Neural cell (in vitro differentiated cells): ENCODE measurements around the gene ISG20L2. TPM values are rescaled to one million over a fixed set of nuclear protein-coding genes. Genes with fewer than 3 reads are reported as not detected.

ENCODE experiments used
- H2AFZ ChIP-seq: fragments of 200-600, 300-800 bp; sonication (generic), shearing (Covaris generic); 2 replicates; pipeline ENCODE4 v1.6.0; 2014; ENCODE audit warnings: low read depth, mild to moderate bottlenecking, antibody characterized with exemption, low read length, moderate library complexity
- H3F3A ChIP-seq: fragments of 200-600 bp; shearing (Covaris generic); 2 replicates; pipeline ENCODE4 v1.6.1; 2016; ENCODE audit warnings: mild to moderate bottlenecking, moderate library complexity, mixed read lengths, antibody characterized with exemption, low read length; ENCODE audit not compliant: insufficient read depth, poor library complexity, severe bottlenecking
- H3K27ac ChIP-seq: fragments of 200-600, 300-800 bp; sonication (generic), shearing (Covaris generic); 2 replicates; pipeline ENCODE4 v1.5.1; 2014; ENCODE audit warnings: mild to moderate bottlenecking, low read length, moderate library complexity
- H3K27me3 ChIP-seq: fragments of 300-800, 200-600 bp; sonication (generic), shearing (Covaris generic); 2 replicates; pipeline ENCODE4 v1.6.0; 2014; ENCODE audit warnings: mild to moderate bottlenecking, low read depth, low read length, moderate library complexity; ENCODE audit not compliant: insufficient read depth
- H3K36me3 ChIP-seq: fragments of 300-800, 200-600 bp; sonication (generic), shearing (Covaris generic); 2 replicates; pipeline ENCODE4 v1.5.1; 2014; ENCODE audit warnings: mild to moderate bottlenecking, antibody characterized with exemption, low read length, moderate library complexity; ENCODE audit not compliant: insufficient read depth
- H3K4me2 ChIP-seq: fragments of 300-800, 200-600 bp; sonication (generic), shearing (Covaris generic); 2 replicates; pipeline ENCODE4 v1.6.0; 2014; ENCODE audit warnings: mild to moderate bottlenecking, low read length
- H3K4me3 ChIP-seq: fragments of 300-800, 200-600 bp; sonication (generic), shearing (Covaris generic); 2 replicates; pipeline ENCODE4 v1.5.1; 2014; ENCODE audit warnings: mild to moderate bottlenecking, low read length, moderate library complexity
- H3K79me2 ChIP-seq: fragments of 200-600 bp; shearing (Covaris generic); replicated peaks from 2 replicates; pipeline ENCODE4 v1.6.0; 2014; ENCODE audit warnings: mild to moderate bottlenecking, low read length, moderate library complexity; ENCODE audit not compliant: insufficient read depth
- H3K9ac ChIP-seq: fragments of 300-800, 200-600 bp; sonication (generic), shearing (Covaris generic); 2 replicates; pipeline ENCODE4 v1.6.1; 2016; ENCODE audit warnings: mild to moderate bottlenecking, low read length, mixed read lengths
- H3K9me2 ChIP-seq: fragments of 200-600 bp; shearing (Covaris generic); 2 replicates; pipeline ENCODE4 v1.6.1; 2016; ENCODE audit warnings: mild to moderate bottlenecking, low read length, mixed read lengths; ENCODE audit not compliant: insufficient read depth
- H3K9me3 ChIP-seq: fragments of 200-600, 300-800 bp; sonication (generic), shearing (Covaris generic); 2 replicates; pipeline ENCODE4 v1.6.1; 2016; ENCODE audit warnings: mild to moderate bottlenecking, mixed run types, low read length, moderate library complexity, mixed read lengths
- H4K20me1 ChIP-seq: fragments of 200-600 bp; shearing (Covaris generic); 2 replicates; pipeline ENCODE4 v1.6.1; 2016; ENCODE audit warnings: mild to moderate bottlenecking, mixed run types; ENCODE audit not compliant: insufficient read depth
- EP300 ChIP-seq: fragments of 450-650 bp; conservative IDR thresholded peaks from 2 replicates; pipeline ENCODE4 v1.6.1; 2014; ENCODE audit warnings: antibody characterized with exemption, mild to moderate bottlenecking, moderate library complexity; ENCODE audit not compliant: poor library complexity, severe bottlenecking
- EZH2 ChIP-seq: fragments of 200-600, 300-800 bp; shearing (Covaris generic), sonication (generic); IDR thresholded peaks from 2 replicates; pipeline ENCODE4 v1.6.1; 2014; ENCODE audit warnings: antibody characterized with exemption, low read length, borderline replicate concordance, mild to moderate bottlenecking; ENCODE audit not compliant: insufficient read depth, poor library complexity, severe bottlenecking
- MXI1 ChIP-seq: fragments of 450-650 bp; conservative IDR thresholded peaks from 2 replicates; pipeline ENCODE4 v1.6.1; 2014; ENCODE audit warnings: antibody characterized with exemption, mild to moderate bottlenecking; ENCODE audit not compliant: poor library complexity, severe bottlenecking
- POLR2AphosphoS5 ChIP-seq: IDR thresholded peaks from 2 replicates; pipeline ENCODE4 v1.6.1; 2012
- RAD21 ChIP-seq: fragments of 450-650 bp; conservative IDR thresholded peaks from 2 replicates; pipeline ENCODE4 v1.6.1; 2014; ENCODE audit warnings: antibody characterized with exemption, mild to moderate bottlenecking, moderate library complexity
- REST ChIP-seq: IDR thresholded peaks from 2 replicates; pipeline ENCODE4 v1.6.1; 2012; ENCODE audit warnings: borderline replicate concordance
- SMC3 ChIP-seq: fragments of 450-650 bp; conservative IDR thresholded peaks from 2 replicates; pipeline ENCODE4 v1.6.1; 2014; ENCODE audit warnings: antibody characterized with exemption, mild to moderate bottlenecking, moderate library complexity; ENCODE audit not compliant: poor library complexity
- TAF1 ChIP-seq: IDR thresholded peaks from 2 replicates; pipeline ENCODE4 v1.6.1; 2012; ENCODE audit warnings: low read depth
- polyA plus RNA-seq: library from polyadenylated mRNA; depleted of rRNA; stranded (reverse); fragments of >200 nt; gene quantifications from 2 replicates; pipeline ENCODE4 v1.2.3, GENCODE V29; 2014
- TF ChIP-seq, protein P1 (sequence below): fragments of 450-650 bp; IDR thresholded peaks from 2 replicates; pipeline ENCODE4 v1.5.1; 2014; ENCODE audit warnings: antibody characterized with exemption, mild to moderate bottlenecking, moderate library complexity; ENCODE audit not compliant: poor library complexity, severe bottlenecking

The ISG20L2 gene
- polyA plus RNA-seq, 1 donor from 2014 or later: 8.5 TPM

DNA sequence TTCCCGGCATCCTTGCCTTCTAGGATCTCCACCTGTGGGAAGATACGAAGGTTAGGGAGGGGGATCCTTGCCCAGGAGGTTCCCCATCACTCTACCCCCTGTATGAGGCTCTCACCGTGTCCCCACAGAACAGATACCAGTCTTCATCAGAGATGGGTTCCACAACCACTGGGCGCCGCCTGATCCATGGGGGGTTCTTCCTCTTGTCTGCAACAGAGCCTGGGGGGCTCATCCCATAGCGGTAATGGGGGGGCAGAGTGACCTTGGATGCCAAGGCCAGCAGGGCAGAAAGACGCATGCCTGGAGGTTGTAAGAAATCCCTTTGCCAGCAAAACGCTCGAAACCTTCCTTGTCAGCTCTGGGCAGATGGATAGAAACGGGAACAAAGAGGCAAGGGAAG lies 9.8 kb upstream of the ISG20L2 start:
- Histone ChIP-seq H3K4me2 (no peak overlapping the region), H3K36me3 (no peaks in the 10 kb centered on the region), H3F3A (no peaks in the 10 kb centered on the region), H3K9me3 (no peaks in the 10 kb centered on the region), H3K9me2 (no peaks in the 10 kb centered on the region), H3K4me3 (no peak overlapping the region), H3K79me2 (no peaks in the 10 kb centered on the region), H3K27ac (no peak overlapping the region), H4K20me1 (no peaks in the 10 kb centered on the region), H3K9ac (no peak overlapping the region), H3K27me3 (no peaks in the 10 kb centered on the region), H2AFZ (no peak overlapping the region)
- no peak for TF ChIP-seq REST
- TF ChIP-seq, protein P1, sequence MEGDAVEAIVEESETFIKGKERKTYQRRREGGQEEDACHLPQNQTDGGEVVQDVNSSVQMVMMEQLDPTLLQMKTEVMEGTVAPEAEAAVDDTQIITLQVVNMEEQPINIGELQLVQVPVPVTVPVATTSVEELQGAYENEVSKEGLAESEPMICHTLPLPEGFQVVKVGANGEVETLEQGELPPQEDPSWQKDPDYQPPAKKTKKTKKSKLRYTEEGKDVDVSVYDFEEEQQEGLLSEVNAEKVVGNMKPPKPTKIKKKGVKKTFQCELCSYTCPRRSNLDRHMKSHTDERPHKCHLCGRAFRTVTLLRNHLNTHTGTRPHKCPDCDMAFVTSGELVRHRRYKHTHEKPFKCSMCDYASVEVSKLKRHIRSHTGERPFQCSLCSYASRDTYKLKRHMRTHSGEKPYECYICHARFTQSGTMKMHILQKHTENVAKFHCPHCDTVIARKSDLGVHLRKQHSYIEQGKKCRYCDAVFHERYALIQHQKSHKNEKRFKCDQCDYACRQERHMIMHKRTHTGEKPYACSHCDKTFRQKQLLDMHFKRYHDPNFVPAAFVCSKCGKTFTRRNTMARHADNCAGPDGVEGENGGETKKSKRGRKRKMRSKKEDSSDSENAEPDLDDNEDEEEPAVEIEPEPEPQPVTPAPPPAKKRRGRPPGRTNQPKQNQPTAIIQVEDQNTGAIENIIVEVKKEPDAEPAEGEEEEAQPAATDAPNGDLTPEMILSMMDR: no peak
- TF ChIP-seq MXI1: no peak
- TF ChIP-seq EZH2: no peak
- no peak for TF ChIP-seq TAF1
- TF ChIP-seq EP300: no peak
- no peak for TF ChIP-seq SMC3
- TF ChIP-seq RAD21: no peak
- TF ChIP-seq POLR2AphosphoS5: no peak

DNA sequence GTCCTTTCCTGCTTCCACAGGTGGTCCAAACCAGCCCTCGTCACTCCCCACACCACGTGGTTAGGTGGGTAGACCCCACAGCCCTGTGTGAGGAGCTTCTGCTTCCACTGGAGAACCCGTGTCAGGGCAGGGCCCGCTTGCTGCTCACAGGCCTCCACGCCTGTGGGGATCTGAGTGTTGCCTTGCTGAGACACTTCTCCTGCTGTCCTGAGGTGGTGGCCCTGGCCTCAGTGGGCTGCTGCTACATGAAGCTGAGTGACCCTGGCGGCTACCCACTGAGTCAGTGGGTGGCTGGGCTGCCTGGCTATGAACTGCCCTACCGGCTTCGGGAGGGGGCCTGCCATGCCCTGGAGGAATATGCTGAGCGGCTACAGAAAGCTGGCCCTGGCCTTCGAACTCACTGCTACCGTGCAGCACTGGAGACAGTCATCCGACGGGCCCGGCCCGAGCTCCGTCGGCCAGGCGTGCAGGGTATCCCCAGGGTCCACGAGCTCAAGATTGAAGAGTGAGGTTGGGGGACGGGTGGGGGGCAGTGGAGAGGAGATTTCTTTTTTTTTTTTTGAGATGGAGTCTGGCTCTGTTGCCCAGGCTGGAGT lies 5.5 kb upstream of the ISG20L2 start:
- Histone ChIP-seq H3K4me3 (no peak overlapping the region), H3K36me3 (no peaks in the 10 kb centered on the region), H3K27me3 (no peaks in the 10 kb centered on the region), H3K27ac (no peak overlapping the region), H3K9ac (no peak overlapping the region), H3K79me2 (no peaks in the 10 kb centered on the region), H3K4me2 (no peak overlapping the region), H2AFZ (no peak overlapping the region), H3K9me3 (no peaks in the 10 kb centered on the region), H4K20me1 (no peaks in the 10 kb centered on the region), H3K9me2 (no peaks in the 10 kb centered on the region), H3F3A (no peaks in the 10 kb centered on the region)
- TF ChIP-seq EP300 (no peak), TAF1 (no peak), EZH2 (no peak), POLR2AphosphoS5 (no peak), RAD21 (no peak), MXI1 (no peak), REST (no peak)
